ENCODE results near the gene KCNJ8.
"Not testable (repeated sequence)": the region's sequence is repeated elsewhere in the genome, so short reads cannot be mapped to it uniquely, and the experiment has no call there.

- TF ChIP-seq CTCF, EP300, POLR2A, POLR2AphosphoS5 (IDR thresholded peaks at IDR 0.05): not testable (repeated sequence)
Observed at GRCh38 chr12:21812340-21812739, 37.8 kb upstream of the KCNJ8 start.
